IPS-NIHi7 (cell line): ENCODE measurements around the gene USP38.
A peak's percentile ranks its signal among the peaks of the same experiment; 100 is the strongest.
"Not testable (repeated sequence)": the region's sequence is repeated elsewhere in the genome, so short reads cannot be mapped to it uniquely, and the experiment has no call there.

Source experiments
- DNase-seq: peaks from one replicate; pipeline ENCODE4 v3.0.0; 2012; ENCODE audit warnings: mixed read lengths; ENCODE audit errors: extremely low spot score

USP38 gene, protein sequence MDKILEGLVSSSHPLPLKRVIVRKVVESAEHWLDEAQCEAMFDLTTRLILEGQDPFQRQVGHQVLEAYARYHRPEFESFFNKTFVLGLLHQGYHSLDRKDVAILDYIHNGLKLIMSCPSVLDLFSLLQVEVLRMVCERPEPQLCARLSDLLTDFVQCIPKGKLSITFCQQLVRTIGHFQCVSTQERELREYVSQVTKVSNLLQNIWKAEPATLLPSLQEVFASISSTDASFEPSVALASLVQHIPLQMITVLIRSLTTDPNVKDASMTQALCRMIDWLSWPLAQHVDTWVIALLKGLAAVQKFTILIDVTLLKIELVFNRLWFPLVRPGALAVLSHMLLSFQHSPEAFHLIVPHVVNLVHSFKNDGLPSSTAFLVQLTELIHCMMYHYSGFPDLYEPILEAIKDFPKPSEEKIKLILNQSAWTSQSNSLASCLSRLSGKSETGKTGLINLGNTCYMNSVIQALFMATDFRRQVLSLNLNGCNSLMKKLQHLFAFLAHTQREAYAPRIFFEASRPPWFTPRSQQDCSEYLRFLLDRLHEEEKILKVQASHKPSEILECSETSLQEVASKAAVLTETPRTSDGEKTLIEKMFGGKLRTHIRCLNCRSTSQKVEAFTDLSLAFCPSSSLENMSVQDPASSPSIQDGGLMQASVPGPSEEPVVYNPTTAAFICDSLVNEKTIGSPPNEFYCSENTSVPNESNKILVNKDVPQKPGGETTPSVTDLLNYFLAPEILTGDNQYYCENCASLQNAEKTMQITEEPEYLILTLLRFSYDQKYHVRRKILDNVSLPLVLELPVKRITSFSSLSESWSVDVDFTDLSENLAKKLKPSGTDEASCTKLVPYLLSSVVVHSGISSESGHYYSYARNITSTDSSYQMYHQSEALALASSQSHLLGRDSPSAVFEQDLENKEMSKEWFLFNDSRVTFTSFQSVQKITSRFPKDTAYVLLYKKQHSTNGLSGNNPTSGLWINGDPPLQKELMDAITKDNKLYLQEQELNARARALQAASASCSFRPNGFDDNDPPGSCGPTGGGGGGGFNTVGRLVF

GRCh38 chr4:143184503-143185252, at the start of gene USP38:
Gene USP38, plus strand, starts transcription at chr4:143184917. Its CDS starts 534 bp downstream, at chr4:143185451.
- peak; percentile 83 for DNase-seq

- no peak for DNase-seq
Measured at GRCh38 chr4:143135358-143135757, 49.4 kb upstream of the USP38 start.

DNA sequence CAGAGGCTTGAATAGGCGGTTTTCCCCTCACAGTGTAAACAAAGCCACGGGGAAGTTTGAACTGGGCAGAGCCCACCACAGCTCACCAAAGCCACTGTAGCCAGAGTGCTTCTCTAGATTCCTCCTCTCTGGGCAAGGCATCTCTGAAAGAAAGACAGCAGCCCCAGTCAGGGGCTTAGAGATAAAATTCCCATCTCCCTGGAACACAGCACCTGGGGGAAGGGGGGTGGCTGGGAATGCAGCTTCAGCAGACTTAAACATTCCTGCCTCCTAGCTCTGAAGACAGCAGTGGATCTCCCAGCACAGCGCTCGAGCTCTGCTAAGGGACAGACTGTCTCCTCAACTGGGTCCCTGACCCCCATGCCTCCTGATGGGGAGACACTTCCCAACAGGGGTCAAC, 44.0 kb upstream of the USP38 start:
- no peak for DNase-seq

DNA sequence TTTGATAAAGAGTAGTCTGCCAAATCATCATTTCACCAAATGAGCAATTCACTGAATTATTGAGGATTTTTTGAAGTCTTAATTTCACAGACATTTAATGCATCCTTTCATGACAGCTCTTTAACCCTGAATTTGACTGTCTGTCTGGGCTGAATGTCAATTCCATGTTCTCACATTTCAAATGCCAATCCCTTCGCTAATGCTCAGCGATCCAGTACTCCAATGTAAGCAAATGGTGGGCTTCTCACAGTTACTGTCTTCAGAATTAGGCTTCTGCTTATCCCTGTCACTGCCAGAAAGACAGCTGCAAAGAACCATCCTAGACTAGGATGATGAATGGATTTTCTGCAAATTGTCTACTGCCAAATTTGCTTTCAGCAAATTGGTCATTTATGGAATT, 36.2 kb upstream of the USP38 start:
- DNase-seq: no peak

DNA sequence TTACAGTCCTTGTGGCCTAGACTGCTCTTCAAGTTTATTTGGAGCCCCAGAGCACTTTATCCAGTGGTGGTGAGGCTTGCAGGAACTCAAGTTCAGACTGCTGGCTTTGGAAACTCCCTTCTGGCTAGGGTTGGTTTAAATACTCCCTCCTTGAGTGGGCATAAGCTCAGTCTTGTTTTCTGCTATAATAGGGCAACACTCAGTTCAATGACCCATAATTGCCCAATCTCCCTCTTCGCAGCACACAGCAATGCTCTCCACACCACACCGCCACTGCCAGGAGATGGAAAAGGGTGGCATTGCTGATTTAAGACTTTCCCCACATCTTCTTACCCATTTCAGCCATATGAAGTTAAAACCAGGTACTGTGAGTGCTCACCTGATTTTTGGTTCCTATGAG, 27.9 kb upstream of the USP38 start:
- no peak for DNase-seq

GRCh38 chr4:143163614-143164013, 21.1 kb upstream of the USP38 start:
- no peak for DNase-seq

- not testable (repeated sequence) for DNase-seq
Measured at GRCh38 chr4:143166722-143167121, 18.0 kb upstream of the USP38 start.

GRCh38 chr4:143178923-143179322, 5.8 kb upstream of the USP38 start:
- DNase-seq: no peak

DNA sequence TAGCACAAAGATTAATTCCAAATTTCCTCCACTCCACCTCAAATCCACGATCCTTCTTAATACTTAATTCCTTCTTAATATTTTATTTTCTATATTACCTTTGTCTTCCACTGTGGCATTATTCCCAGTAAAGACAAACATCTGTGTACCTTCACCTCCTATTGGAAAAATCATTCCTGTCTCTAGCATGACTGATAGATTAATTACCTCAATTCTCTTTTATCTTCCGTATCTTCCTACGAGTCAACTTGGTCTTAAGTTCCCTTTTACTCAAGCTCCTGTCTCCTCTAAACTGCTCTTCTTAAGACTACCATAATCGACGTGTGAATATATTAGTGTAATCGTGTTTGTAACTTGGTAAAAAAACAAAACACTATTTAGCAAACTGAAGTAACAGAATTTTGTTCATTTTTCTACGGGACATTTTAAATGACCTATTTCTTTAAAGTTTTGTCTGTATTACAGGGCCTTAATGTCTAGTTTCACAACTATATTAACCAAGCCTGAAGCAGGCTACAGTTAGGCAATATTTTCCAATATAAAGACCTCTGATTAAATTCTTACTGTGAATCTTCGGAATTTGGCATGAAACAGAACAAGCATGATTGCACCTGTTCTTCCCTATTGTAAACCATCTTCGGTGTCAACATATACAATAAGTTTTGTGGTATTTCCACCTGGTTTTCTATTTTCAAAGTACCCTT, 1.1 kb upstream of the USP38 start:
- DNase-seq: no peak

DNA sequence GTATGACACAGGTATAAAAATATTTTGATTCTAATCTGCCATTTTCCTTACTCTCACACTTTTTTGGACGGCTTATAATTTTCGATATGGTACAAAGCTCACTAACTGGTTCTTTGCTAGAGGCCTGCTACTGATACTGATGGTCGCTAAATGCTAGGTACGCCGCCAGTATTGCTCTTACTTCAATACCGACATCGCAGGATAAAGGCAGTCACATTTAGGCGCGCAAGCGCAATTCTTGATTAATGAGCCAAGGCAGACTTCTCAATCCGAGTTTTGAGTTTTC, 557 bp upstream of the USP38 start:
- DNase-seq: peak; percentile 11

DNA sequence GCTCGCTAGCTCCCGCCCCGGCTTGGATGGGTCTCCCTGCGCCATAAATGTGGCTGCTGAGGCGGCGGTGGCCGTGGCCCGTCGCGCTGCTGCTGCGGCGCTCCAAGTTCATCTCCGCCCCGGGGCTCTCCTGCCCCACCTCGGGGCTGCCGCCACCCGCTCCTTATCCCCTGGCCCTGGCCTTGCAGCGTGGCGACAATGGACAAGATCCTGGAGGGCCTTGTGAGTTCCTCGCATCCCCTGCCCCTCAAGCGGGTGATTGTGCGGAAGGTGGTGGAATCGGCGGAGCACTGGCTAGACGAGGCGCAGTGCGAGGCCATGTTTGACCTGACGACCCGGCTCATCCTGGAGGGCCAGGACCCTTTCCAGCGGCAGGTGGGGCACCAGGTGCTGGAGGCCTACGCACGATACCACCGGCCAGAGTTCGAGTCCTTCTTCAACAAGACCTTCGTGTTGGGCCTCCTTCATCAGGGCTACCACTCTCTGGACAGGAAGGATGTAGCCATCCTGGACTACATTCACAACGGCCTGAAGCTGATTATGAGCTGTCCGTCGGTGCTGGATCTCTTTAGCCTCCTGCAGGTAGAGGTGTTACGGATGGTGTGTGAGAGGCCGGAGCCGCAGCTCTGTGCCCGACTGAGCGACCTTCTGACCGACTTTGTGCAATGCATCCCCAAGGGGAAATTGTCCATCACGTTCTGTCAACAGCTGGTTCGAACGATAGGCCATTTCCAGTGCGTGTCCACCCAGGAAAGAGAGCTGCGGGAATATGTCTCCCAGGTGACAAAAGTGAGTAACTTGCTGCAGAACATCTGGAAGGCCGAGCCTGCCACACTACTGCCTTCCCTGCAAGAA, 763 bp downstream of the USP38 start:
- peak; percentile 21 for DNase-seq

GRCh38 chr4:143186212-143186611, 1.5 kb downstream of the USP38 start:
- no peak for DNase-seq

DNA sequence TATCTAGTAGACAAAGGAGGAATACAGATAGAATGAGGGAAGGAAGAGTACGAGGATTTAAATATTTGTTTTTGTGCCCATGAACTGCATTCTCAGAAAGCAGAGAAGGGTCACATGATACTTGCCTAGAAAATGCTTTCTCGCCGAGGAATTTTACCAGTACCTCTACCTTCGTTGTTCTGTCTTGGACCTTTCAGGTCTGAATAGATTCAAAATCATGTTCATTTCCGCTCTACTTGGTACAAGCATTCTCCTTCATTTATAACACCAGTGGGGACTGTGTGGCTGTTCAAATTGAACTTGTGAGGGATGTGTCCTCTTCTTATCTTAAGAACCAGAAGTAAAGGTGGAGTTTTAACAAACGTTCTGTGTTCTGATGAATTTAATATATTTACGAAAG, 1.9 kb downstream of the USP38 start:
- no peak for DNase-seq

- DNase-seq: no peak
Measured at GRCh38 chr4:143188136-143189088, 3.7 kb downstream of the USP38 start.

DNA sequence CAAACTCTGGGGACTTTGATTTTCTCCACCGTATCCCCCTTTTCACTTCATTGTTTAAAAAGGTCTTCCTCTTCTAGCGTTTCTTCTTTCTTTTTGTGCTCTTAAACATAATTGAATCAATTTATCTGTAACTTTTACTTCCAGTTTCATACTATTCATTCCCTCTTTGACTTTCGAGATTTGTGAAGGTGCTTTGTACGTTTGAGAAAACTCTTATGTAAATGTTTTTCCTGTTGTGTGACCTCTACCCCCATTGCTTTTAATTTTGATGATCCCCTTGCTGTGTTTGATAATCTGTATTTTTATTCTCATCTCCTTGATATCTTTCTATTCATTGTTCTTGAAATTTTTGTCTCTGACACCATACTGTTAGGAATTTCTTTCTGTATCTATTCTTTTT, 4.8 kb downstream of the USP38 start:
- no peak for DNase-seq

GRCh38 chr4:143195581-143195980, 10.9 kb downstream of the USP38 start:
- no peak for DNase-seq

GRCh38 chr4:143196323-143196722, 11.6 kb downstream of the USP38 start:
- DNase-seq: no peak

GRCh38 chr4:143199503-143199902, 14.8 kb downstream of the USP38 start:
- DNase-seq: no peak

GRCh38 chr4:143202824-143203223, 18.1 kb downstream of the USP38 start:
- no peak for DNase-seq
